Measurements from ENCODE around the gene TMED3. TPM values are rescaled to one million over a fixed set of nuclear protein-coding genes. Genes with fewer than 3 reads are reported as not detected.

TMED3 gene
- total RNA-seq: 101 and 107 TPM in 2 replicates

DNA sequence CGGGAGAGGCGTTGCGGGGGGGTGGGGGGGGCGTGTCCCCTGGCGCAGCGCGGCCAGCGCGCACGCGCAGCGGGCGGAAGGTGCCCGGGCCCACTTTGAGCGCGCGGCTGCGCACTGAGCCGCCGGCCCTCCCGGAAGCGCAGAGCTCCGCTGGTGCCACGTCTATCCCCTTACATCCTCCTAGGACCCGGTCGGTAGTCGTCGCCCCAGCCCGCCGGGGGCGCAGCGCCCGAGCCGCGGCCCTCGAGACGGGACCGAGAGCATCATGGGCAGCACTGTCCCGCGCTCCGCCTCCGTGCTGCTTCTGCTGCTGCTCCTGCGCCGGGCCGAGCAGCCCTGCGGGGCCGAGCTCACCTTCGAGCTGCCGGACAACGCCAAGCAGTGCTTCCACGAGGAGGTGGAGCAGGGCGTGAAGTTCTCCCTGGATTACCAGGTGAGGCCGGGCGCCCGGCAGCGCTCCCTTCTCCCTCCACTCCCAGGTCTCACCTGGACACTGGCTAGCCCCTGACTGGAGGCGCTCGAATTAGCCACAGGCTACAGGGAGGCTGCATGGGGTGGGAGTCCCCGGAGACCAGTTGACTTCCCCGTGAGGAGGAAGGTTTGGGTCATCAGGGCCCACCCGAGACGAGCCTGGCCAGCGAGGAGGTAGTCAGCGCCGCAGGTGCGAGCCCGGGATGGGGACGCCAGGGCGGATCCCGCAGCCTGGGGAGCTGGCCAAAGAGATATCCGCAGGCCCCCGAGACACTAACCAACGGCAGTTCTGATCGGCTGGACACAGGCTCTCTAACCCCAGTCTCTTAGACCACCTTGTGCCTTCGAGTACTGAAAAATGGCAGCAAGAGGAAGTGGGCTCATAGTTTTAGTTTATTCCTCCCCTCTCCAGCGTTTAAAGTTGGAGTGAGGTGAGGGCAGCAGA lies at the start of gene TMED3:
Gene TMED3, plus strand, starts transcription at position 128 of the 916 bp plus-strand sequence. Its CDS starts 138 bp downstream, at position 266.

DNA sequence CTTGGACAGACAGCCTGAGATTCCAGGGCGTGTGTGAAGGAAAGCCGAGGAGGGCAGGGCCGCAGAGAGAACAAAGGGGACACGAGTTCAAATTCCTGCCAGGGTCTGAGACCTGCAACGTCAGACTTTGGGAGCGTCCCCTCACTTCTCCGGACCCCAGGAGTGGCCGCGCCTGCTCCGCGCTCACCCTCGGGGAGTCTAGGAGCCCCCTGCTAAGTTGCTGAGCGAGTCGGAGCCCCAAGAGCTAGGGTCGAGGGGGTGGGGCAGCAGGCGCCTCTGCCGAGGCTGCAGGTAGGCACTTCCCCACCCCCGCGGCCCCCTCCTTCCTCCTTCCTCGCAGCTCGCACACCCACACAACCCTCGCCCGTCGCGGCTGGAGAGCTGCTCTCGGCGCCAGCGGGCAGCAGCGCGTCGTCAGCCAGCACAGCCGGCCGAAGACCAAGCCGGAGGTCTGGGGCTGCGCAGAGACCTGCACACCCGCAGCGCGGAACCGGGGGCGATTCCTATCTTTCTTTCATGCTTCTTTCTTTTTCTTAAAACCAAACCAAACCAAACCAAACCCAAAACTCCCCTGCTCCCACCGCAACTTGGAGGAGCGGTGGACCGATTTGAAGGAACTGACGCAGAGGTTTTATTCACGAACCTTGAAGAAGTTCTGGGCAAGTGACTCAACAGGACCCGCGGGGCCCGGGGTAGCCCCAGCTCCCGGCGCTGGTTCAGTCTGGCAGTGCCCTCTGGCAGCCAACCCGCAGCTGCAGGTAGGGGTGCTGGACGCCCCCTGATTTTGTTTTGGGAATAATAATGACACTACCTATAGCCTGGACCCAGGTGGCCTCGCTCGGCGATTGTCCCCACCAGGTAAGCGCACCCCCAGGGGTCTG lies 28.3 kb upstream of the TMED3 start, which contains the start of gene ANKRD34C:
Gene ANKRD34C, plus strand, starts transcription at position 352 of the 881 bp plus-strand sequence. CDS start 10,563 bp downstream, outside the sequence.

Other genes with a start within 250 kb of the TMED3 start
- gene RASGRF1, start 220.3 kb upstream of the TMED3 start, total RNA-seq: 0.63 TPM in 1 of 2 replicates, not detected in the other
- not detected in 2 replicates for gene ANKRD34C, start 28.4 kb upstream of the TMED3 start, total RNA-seq
- gene MINAR1, start 121.2 kb downstream of the TMED3 start, total RNA-seq: 0.16 and 0.31 TPM in 2 replicates

Data from bladder microvascular endothelial cell (primary cell).